ENCODE data around the gene CD300H. TPM values are rescaled to one million over a fixed set of nuclear protein-coding genes. Genes with fewer than 3 reads are reported as not detected.

CD300H gene
- total RNA-seq, 2 experiments from 2014 or later = not detected

- H3K27me3 Mint-ChIP-seq = peaks cover 39% of the 10 kb centered on the region
- no peak for ATAC-seq
Observed at GRCh38 chr17:74515941-74516340, 51.4 kb downstream of the CD300H start.

GRCh38 chr17:74514632-74515334 lies 52.5 kb downstream of the CD300H start:
- CTCF ChIA-PET = no interaction called here
- peaks cover 16% of the 10 kb centered on the region for H3K4me1 Mint-ChIP-seq
- DNase-seq = no peak
- peaks cover 13% of the 10 kb centered on the region for H3K36me3 Mint-ChIP-seq
- H3K9me3 Mint-ChIP-seq (ENCODE audit: low read depth) = peaks cover 18% of the 10 kb centered on the region
- H3K27ac Mint-ChIP-seq = peak overlapping the region; percentile 84
- peak; percentile 41 for ATAC-seq
- H3K27me3 Mint-ChIP-seq = peaks cover 36% of the 10 kb centered on the region
- H3K4me3 Mint-ChIP-seq = peak overlapping the region; percentile 55

More at GRCh38 chr17:74515941-74516340, 51.4 kb downstream of the CD300H start:
- Mint-ChIP-seq H3K27ac (no peak overlapping the region), H3K4me1 (peaks cover 18% of the 10 kb centered on the region), H3K4me3 (no peak overlapping the region), H3K36me3 (peaks cover 13% of the 10 kb centered on the region), H3K9me3 (ENCODE audit: low read depth) (peaks cover 18% of the 10 kb centered on the region)
- peak; percentile 35 for DNase-seq
- CTCF ChIA-PET = interaction anchor here (0.9 to 1.4 kb wide), 2 partner anchors 10 to 58 kb away, joined by 3 to 4 read pairs; no protein-coding TSS in a partner anchor

GRCh38 chr17:74513987-74514631 lies 53.2 kb downstream of the CD300H start:
- peak; percentile 83 for DNase-seq
- Mint-ChIP-seq H3K36me3 (peaks cover 13% of the 10 kb centered on the region), H3K4me1 (peaks cover 16% of the 10 kb centered on the region), H3K4me3 (peak overlapping the region; percentile 55), H3K9me3 (ENCODE audit: low read depth) (peaks cover 18% of the 10 kb centered on the region), H3K27me3 (peaks cover 37% of the 10 kb centered on the region), H3K27ac (peak overlapping the region; percentile 84)
- CTCF ChIA-PET = no interaction called here
- ATAC-seq = peak; percentile 50

GRCh38 chr17:74512624-74513091 lies 54.7 kb downstream of the CD300H start:
- Mint-ChIP-seq H3K4me3 (no peak overlapping the region), H3K4me1 (peaks cover 16% of the 10 kb centered on the region)
- CTCF ChIA-PET = interaction anchor here (0.8 kb wide), 1 partner anchor 150 kb away, joined by 3 read pairs; no protein-coding TSS in a partner anchor

GRCh38 chr17:74512036-74512435 lies 55.3 kb downstream of the CD300H start:
- ATAC-seq = no peak
- Mint-ChIP-seq H3K27me3 (peaks cover 36% of the 10 kb centered on the region), H3K36me3 (peaks cover 13% of the 10 kb centered on the region), H3K4me3 (no peak overlapping the region), H3K4me1 (peaks cover 16% of the 10 kb centered on the region), H3K27ac (no peak overlapping the region), H3K9me3 (ENCODE audit: low read depth) (peaks cover 12% of the 10 kb centered on the region)
- CTCF ChIA-PET = interaction anchor here (0.8 kb wide), 2 partner anchors 91 to 149 kb away, joined by 3 read pairs; no protein-coding TSS in a partner anchor
- peak; percentile 37 for DNase-seq

More at GRCh38 chr17:74512624-74513091, 54.7 kb downstream of the CD300H start:
- peak; percentile 34 for ATAC-seq
- peaks cover 13% of the 10 kb centered on the region for H3K36me3 Mint-ChIP-seq
- no peak overlapping the region for H3K27ac Mint-ChIP-seq
- peaks cover 12% of the 10 kb centered on the region for H3K9me3 Mint-ChIP-seq (ENCODE audit: low read depth)
- H3K27me3 Mint-ChIP-seq = peaks cover 36% of the 10 kb centered on the region
- peak; percentile 49 for DNase-seq

Other genes starting within 250 kb of the CD300H start
- gene KIF19, start 241.3 kb downstream of the CD300H start, total RNA-seq = 1 to 10 TPM in 1 of 2 experiments, under 1 TPM in 1; 0.42 to 1.6 TPM
- not detected for gene BTBD17, start 205.6 kb downstream of the CD300H start, total RNA-seq
- not detected for gene GPR142, start 200.0 kb downstream of the CD300H start, total RNA-seq
- gene GPRC5C, start 135.4 kb downstream of the CD300H start, total RNA-seq = not detected
- gene CD300A, start 100.9 kb downstream of the CD300H start, total RNA-seq = 10 to 100 TPM in 1 of 2 experiments, 1 to 10 TPM in 1; 2.0 to 15.8 TPM
- gene CD300LB, start 36.0 kb downstream of the CD300H start, total RNA-seq = not detected
- 1 to 10 TPM in 1 of 2 experiments, under 1 TPM in 1; 0.56 to 1.5 TPM for gene CD300C, start 21.4 kb downstream of the CD300H start, total RNA-seq
- not detected for gene CD300LD, start 24.8 kb upstream of the CD300H start, total RNA-seq
- not detected for gene CD300E, start 56.2 kb upstream of the CD300H start, total RNA-seq
- not detected for gene CD300LF, start 145.4 kb upstream of the CD300H start, total RNA-seq
- 10 to 100 TPM; 36.7 to 51.7 TPM for gene RAB37, start 169.7 kb upstream of the CD300H start, total RNA-seq
- 100 to 1,000 TPM; 284 to 377 TPM for gene NHERF1, start 181.1 kb upstream of the CD300H start, total RNA-seq
- gene NAT9, start 208.8 kb upstream of the CD300H start, total RNA-seq = 10 to 100 TPM; 34.1 to 34.5 TPM

Data from activated CD8-positive, alpha-beta memory T cell treated with anti-CD3 and anti-CD28 coated beads, Interleukin-2, amount 10 ng/mL, durations not matched to agents 7 days and 5 days (primary cell).